Uterus (tissue), 4 donors: ENCODE results near the gene NCKAP1. TPM values are rescaled to one million over a fixed set of nuclear protein-coding genes. Genes with fewer than 3 reads are reported as not detected.

Experiments
- DNase-seq, 2 donors: peaks; one replicate each; pipeline ENCODE4 v3.0.0-alpha.2; 2019 to 2020
- H3K27ac ChIP-seq, 2 donors: fragments of 200-600 bp; sonication (generic); 1 replicate in 1 of 2; 2 replicates in 1 of 2; pipeline ENCODE4 v1.5.1; 2016 to 2018
- H3K27me3 ChIP-seq, 2 donors: fragments of 200-600 bp; sonication (generic); one replicate each; pipeline ENCODE4 v1.5.1; 2018 to 2019; ENCODE audit warnings: control low read depth in 1 of 2
- H3K36me3 ChIP-seq, 2 donors: fragments of 200-600 bp; sonication (generic); one replicate each; pipeline ENCODE4 v1.5.1; 2019; ENCODE audit warnings: control low read depth in 1 of 2
- H3K4me1 ChIP-seq, 2 donors: fragments of 200-600 bp; sonication (generic); one replicate each; pipeline ENCODE4 v1.5.1; 2018 to 2019; ENCODE audit warnings: control low read depth in 1 of 2
- H3K4me3 ChIP-seq, 2 donors: fragments of 200-600 bp; sonication (generic); 1 replicate in 1 of 2; 2 replicates in 1 of 2; pipeline ENCODE4 v1.5.1; 2018 to 2019; ENCODE audit warnings: mild to moderate bottlenecking in 1 of 2
- H3K9me3 ChIP-seq, 2 donors: fragments of 200-600 bp; sonication (generic); one replicate each; pipeline ENCODE4 v1.5.1; 2019; ENCODE audit warnings: control low read depth in 1 of 2
- POLR2A ChIP-seq, 2 donors: fragments of 450-650 bp; IDR thresholded peaks; one replicate each; pipeline ENCODE4 v1.6.1; 2016; ENCODE audit warnings: antibody characterized with exemption in 2 of 2, mild to moderate bottlenecking in 1 of 2, moderate library complexity in 1 of 2
- intact Hi-C: fragments of 100-400 bp; cut with DNase I; formaldehyde crosslinking; loops from one replicate; pipeline ENCODE4 v1.15.1; 2023; ENCODE audit warnings: low total_unique reads
- total RNA-seq, 4 donors: library from RNA; depleted of rRNA in 3 of 4; stranded (reverse); fragments of >200 nt in 3 of 4; gene quantifications; one replicate each; pipeline versions ENCODE4 v1.1.0 to v1.2.4, GENCODE V29; 2014 to 2023
- TF ChIP-seq, protein P1 (sequence below), 4 experiments: fragments of 200-600 bp in 2 of 4; fragments of 450-650 bp in 2 of 4; sonication (generic) in 2 of 4; IDR thresholded peaks; one replicate each; pipeline ENCODE4 v1.5.1; 2016 to 2019; ENCODE audit warnings: antibody characterized with exemption in 4 of 4, mild to moderate bottlenecking in 2 of 4, moderate library complexity in 1 of 4
- donor health status: DM: yes; HTN: yes; CAD: no.

NCKAP1 gene
- total RNA-seq, 4 donors from 2014 or later, result 55.3 to 284 (median 167) TPM

DNA sequence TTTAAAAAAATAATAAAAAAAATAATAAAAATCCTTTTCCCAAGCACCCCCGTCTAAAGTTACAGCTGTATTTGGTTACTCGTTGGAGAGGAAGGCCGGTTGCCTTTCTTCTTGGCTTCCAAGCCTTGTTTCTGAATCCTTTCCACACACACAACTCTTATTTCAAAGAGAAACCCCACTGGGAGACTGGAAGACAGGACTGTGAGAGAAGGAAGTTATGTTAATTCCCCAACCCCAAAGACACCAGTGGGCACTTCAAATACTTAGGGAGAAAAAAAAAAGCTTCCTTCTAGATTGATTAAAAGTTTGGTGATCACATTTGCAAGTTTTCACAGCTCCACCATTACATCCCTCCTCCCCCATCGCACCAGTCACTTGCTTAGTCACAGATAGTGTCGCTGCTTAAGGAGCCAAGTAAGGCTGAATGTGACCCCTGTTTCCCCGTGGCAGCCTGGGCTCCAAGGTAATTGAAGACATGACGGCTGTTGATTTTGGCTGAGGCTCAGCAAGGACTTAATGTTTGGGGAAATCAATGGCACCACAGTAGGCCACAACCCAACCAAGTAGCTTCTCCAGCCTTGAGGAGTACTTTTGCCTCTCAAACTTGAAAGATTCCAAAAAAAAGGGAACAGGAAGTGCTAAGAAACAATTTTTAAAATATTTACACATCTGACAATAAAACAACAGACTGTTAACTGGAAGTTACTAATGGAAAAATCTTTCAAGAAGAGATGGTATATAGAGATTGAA, 131.0 kb downstream of the NCKAP1 start:
- no peak overlapping the region for H3K27ac ChIP-seq
- intact Hi-C loops, result no loop called here
- no peaks in the 10 kb centered on the region for H3K9me3 ChIP-seq
- DNase-seq, result no peak
- TF ChIP-seq, protein P1, sequence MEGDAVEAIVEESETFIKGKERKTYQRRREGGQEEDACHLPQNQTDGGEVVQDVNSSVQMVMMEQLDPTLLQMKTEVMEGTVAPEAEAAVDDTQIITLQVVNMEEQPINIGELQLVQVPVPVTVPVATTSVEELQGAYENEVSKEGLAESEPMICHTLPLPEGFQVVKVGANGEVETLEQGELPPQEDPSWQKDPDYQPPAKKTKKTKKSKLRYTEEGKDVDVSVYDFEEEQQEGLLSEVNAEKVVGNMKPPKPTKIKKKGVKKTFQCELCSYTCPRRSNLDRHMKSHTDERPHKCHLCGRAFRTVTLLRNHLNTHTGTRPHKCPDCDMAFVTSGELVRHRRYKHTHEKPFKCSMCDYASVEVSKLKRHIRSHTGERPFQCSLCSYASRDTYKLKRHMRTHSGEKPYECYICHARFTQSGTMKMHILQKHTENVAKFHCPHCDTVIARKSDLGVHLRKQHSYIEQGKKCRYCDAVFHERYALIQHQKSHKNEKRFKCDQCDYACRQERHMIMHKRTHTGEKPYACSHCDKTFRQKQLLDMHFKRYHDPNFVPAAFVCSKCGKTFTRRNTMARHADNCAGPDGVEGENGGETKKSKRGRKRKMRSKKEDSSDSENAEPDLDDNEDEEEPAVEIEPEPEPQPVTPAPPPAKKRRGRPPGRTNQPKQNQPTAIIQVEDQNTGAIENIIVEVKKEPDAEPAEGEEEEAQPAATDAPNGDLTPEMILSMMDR (IDR thresholded peaks at IDR 0.05), result no peak
- no peak for TF ChIP-seq POLR2A (IDR thresholded peaks at IDR 0.05)
- H3K4me3 ChIP-seq, result no peak overlapping the region
- H3K36me3 ChIP-seq, result no peaks in the 10 kb centered on the region
- no peaks in the 10 kb centered on the region for H3K27me3 ChIP-seq
- H3K4me1 ChIP-seq, result no peaks in the 10 kb centered on the region

DNA sequence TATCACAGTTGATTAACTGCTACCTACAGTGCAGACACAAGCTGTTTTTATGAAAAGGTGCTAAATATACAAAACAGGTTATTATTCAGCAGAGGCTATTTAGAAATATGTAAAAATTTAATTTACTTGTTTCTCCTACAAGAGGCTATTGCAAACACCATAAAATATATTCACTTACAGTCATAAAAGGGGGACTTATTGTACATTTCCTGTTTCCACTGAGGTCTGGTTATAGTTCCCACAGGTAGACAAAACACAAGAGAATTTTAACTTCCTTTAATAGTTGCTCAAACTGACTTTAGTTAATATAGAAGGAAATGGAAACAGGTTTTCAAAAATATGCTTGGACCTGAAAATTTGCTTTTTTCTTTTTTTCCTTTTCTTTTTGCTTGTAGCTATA, 131.8 kb downstream of the NCKAP1 start:
- no peaks in the 10 kb centered on the region for H3K27me3 ChIP-seq
- no peak for DNase-seq
- intact Hi-C loops, result no loop called here

DNA sequence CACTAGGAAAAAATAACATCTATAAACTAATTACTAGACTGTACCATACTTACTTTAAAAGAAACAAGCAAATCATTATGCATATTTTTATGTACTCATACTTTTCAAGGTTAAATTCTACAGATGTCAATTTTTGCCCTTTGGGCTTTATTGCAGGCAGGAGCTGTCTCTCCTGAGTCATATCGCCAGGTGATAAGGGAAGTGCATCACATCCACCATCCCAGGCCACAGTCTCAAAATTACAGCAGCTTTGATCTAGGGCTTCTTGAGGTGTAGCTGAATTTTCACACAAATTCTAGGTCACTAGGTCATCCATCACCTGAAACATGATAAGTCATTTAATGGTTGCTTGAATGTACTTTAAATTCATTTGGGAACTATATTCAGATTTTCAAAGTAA, 133.4 kb downstream of the NCKAP1 start:
- Histone ChIP-seq H3K9me3 (no peaks in the 10 kb centered on the region), H3K36me3 (no peaks in the 10 kb centered on the region), H3K4me1 (no peaks in the 10 kb centered on the region), H3K27ac (no peak overlapping the region), H3K4me3 (no peak overlapping the region), H3K27me3 (no peaks in the 10 kb centered on the region)
- no peak for DNase-seq
- no peak for TF ChIP-seq POLR2A (IDR thresholded peaks at IDR 0.05)
- TF ChIP-seq, protein P1 (IDR thresholded peaks at IDR 0.05), result no peak
- intact Hi-C loops, result no loop called here

More for the DNA sequence above, 131.8 kb downstream of the NCKAP1 start:
- no peaks in the 10 kb centered on the region for H3K9me3 ChIP-seq
- H3K4me1 ChIP-seq, result no peaks in the 10 kb centered on the region
- no peaks in the 10 kb centered on the region for H3K36me3 ChIP-seq
- no peak overlapping the region for H3K4me3 ChIP-seq
- TF ChIP-seq POLR2A (IDR thresholded peaks at IDR 0.05), result no peak
- TF ChIP-seq, protein P1 (IDR thresholded peaks at IDR 0.05), result no peak
- no peak overlapping the region for H3K27ac ChIP-seq

DNA sequence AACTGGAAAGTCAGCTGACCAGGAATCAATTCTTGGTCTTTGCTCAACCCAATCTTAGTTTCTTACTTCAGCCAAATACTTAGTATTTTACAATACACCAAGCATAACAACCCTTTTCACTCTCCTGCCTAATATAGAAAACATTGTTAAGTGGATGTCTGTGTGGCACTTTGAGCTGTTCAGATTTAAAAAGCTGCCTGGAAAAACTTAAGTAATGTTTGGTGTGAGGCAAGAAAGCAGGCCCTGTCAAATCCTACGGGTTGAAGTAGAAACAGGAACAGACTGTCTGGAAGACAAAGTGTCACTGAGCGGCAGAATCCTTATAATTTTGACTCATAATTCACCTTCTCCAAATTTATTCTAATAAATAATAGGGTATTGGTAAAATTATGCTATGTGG, 134.7 kb downstream of the NCKAP1 start:
- H3K27me3 ChIP-seq, result no peaks in the 10 kb centered on the region
- intact Hi-C loops, result no loop called here
- no peak overlapping the region for H3K27ac ChIP-seq
- H3K9me3 ChIP-seq, result no peaks in the 10 kb centered on the region
- H3K4me3 ChIP-seq, result no peak overlapping the region
- no peak for DNase-seq
- no peaks in the 10 kb centered on the region for H3K4me1 ChIP-seq
- no peaks in the 10 kb centered on the region for H3K36me3 ChIP-seq
- no peak for TF ChIP-seq POLR2A (IDR thresholded peaks at IDR 0.05)
- TF ChIP-seq, protein P1 (IDR thresholded peaks at IDR 0.05), result no peak

DNA sequence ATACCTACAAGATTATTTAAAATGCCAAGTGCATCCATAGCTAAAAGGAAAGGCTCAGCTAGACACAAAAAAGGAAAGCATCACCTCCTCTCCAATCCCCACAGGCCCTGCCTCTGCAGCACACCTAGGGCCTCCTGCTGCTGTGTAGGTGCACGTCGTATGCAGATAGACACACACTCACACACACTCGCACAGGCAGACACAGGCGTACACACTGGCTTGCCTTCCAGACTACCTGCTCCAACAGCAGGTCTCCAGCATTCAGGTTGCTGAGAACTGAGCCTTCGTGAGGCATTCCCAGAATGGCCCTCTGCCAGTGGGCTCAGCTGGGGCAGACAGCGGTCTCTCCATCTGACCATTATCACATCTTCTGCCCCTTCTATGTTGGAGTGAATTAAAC, 136.5 kb downstream of the NCKAP1 start:
- Histone ChIP-seq H3K9me3 (no peaks in the 10 kb centered on the region), H3K27ac (no peak overlapping the region), H3K4me1 (no peaks in the 10 kb centered on the region), H3K4me3 (no peak overlapping the region), H3K36me3 (no peaks in the 10 kb centered on the region), H3K27me3 (no peaks in the 10 kb centered on the region)
- TF ChIP-seq, protein P1 (IDR thresholded peaks at IDR 0.05), result no peak
- no peak for TF ChIP-seq POLR2A (IDR thresholded peaks at IDR 0.05)
- no peak for DNase-seq
- intact Hi-C loops, result no loop called here
